ENCODE measurements around the gene FAM216A.
"Not testable (repeated sequence)": the region's sequence is repeated elsewhere in the genome, so short reads cannot be mapped to it uniquely, and the experiment has no call there.

Gene FAM216A

GRCh38 chr12:110468214-110469048 lies at the start of gene FAM216A, which contains the start of gene GPN3:
Gene FAM216A, plus strand, starts transcription at chr12:110468845. Its CDS starts 31 bp downstream, at chr12:110468876.
Gene GPN3, minus strand, starts transcription at chr12:110468257. Its CDS starts 54 bp downstream, at chr12:110468203.
- peak; percentile 89 to 91 for DNase-seq (ENCODE audit: low read depth in 2 of 2)

GRCh38 chr12:110420644-110421043 lies 48.0 kb upstream of the FAM216A start:
- not testable (repeated sequence) for DNase-seq (ENCODE audit: low read depth in 2 of 2)

- DNase-seq (ENCODE audit: low read depth in 2 of 2), result no peak
These were observed 47.4 kb upstream of the FAM216A start for GRCh38 chr12:110421159-110421661.

GRCh38 chr12:110421701-110422100 lies 46.9 kb upstream of the FAM216A start:
- DNase-seq (ENCODE audit: low read depth in 2 of 2), result no peak

GRCh38 chr12:110424237-110424636 lies 44.4 kb upstream of the FAM216A start:
- DNase-seq (ENCODE audit: low read depth in 2 of 2), result no peak

- DNase-seq (ENCODE audit: low read depth in 2 of 2), result no peak
These were observed 42.2 kb upstream of the FAM216A start for GRCh38 chr12:110426406-110426805.

GRCh38 chr12:110429676-110430075 lies 39.0 kb upstream of the FAM216A start:
- not testable (repeated sequence) for DNase-seq (ENCODE audit: low read depth in 2 of 2)

- DNase-seq (ENCODE audit: low read depth in 2 of 2), result no peak
These were observed 36.6 kb upstream of the FAM216A start for GRCh38 chr12:110431957-110432587.

- no peak for DNase-seq (ENCODE audit: low read depth in 2 of 2)
These were observed 32.4 kb upstream of the FAM216A start for GRCh38 chr12:110436231-110436630.

- DNase-seq (ENCODE audit: low read depth in 2 of 2), result no peak
These were observed 24.2 kb upstream of the FAM216A start for GRCh38 chr12:110444455-110444854.

- peak; percentile 90 to 95 for DNase-seq (ENCODE audit: low read depth in 2 of 2)
These were observed 18.7 kb upstream of the FAM216A start, which contains the start of gene ARPC3 for GRCh38 chr12:110449799-110450497. Gene ARPC3, minus strand, starts transcription at chr12:110450337. Its CDS starts 77 bp downstream, at chr12:110450260.

GRCh38 chr12:110451263-110451662 lies 17.4 kb upstream of the FAM216A start:
- no peak for DNase-seq (ENCODE audit: low read depth in 2 of 2)

GRCh38 chr12:110453569-110454296 lies 14.9 kb upstream of the FAM216A start:
- DNase-seq (ENCODE audit: low read depth in 2 of 2), result no peak

- no peak for DNase-seq (ENCODE audit: low read depth in 2 of 2)
These were observed 9.9 kb upstream of the FAM216A start for GRCh38 chr12:110458756-110459155.

GRCh38 chr12:110461189-110461588 lies 7.5 kb upstream of the FAM216A start:
- not testable (repeated sequence) for DNase-seq (ENCODE audit: low read depth in 2 of 2)

GRCh38 chr12:110465024-110465423 lies 3.6 kb upstream of the FAM216A start:
- no peak for DNase-seq (ENCODE audit: low read depth in 2 of 2)

- not testable (repeated sequence) for DNase-seq (ENCODE audit: low read depth in 2 of 2)
These were observed 2.9 kb upstream of the FAM216A start for GRCh38 chr12:110465765-110466164.

GRCh38 chr12:110466791-110467190 lies 1.9 kb upstream of the FAM216A start:
- DNase-seq (ENCODE audit: low read depth in 2 of 2), result no peak

- DNase-seq (ENCODE audit: low read depth in 2 of 2), result no peak
These were observed 815 bp upstream of the FAM216A start for GRCh38 chr12:110467847-110468213.

GRCh38 chr12:110475426-110475825 lies 6.8 kb downstream of the FAM216A start:
- no peak for DNase-seq (ENCODE audit: low read depth in 2 of 2)

- no peak for DNase-seq (ENCODE audit: low read depth in 2 of 2)
These were observed 30.5 kb downstream of the FAM216A start for GRCh38 chr12:110498984-110499706.
